HCT116 (cell line): Measurements from ENCODE around the gene KANK2. TPM values are rescaled to one million over a fixed set of nuclear protein-coding genes. Genes with fewer than 3 reads are reported as not detected.
A peak's percentile ranks its signal among the peaks of the same experiment; 100 is the strongest.

Experiments
- ATAC-seq: fragments of 200-7000 bp; cut with Tn5 transposase; 2 replicates; pipeline ENCODE4 v1.9.1; 2020; ENCODE audit warnings: mild to moderate bottlenecking, moderate library complexity
- BruUV-seq: library from RNA; stranded (reverse); fragments of 400-500 nt; replicated peaks from 2 replicates; lab custom pipeline; 2021; lab: Mats Ljungman, UMichigan
- CTCF ChIA-PET: fragments of 300-600 bp; sonication (Branson Sonifier 250); formaldehyde crosslinking; loops from one replicate; lab custom pipeline; 2021; ENCODE audit warnings: antibody characterized with exemption; lab: Charles Lee
- POLR2A ChIA-PET: fragments of 300-600, 350-600 bp; sonication (Branson Sonifier 250); formaldehyde crosslinking; loops from one replicate; lab custom pipeline; 2021; ENCODE audit warnings: antibody characterized with exemption; lab: Charles Lee
- RAD21 ChIA-PET, 2 experiments: fragments of 300-600 bp; sonication (Branson Sonifier 250); formaldehyde crosslinking; loops; one replicate each; lab custom pipeline; 2023; ENCODE audit warnings: low total read pairs in 2 of 2; ENCODE audit not compliant: uncharacterized antibody in 2 of 2, unreplicated experiment in 2 of 2, low non-redundant PET in 1 of 2; lab: Charles Lee
- DNase-seq: peaks from one replicate; pipeline ENCODE4 v3.0.0-alpha.2; 2010; ENCODE audit warnings: low read depth, low spot score
- H2AFZ ChIP-seq: fragments of 200-600 bp; shearing (Covaris generic), sonication (generic); 2 replicates; pipeline ENCODE4 v1.6.1; 2017; ENCODE audit warnings: low read depth, mixed run types, mixed read lengths, antibody characterized with exemption, low read length; ENCODE audit not compliant: poor library complexity, severe bottlenecking
- H3K27ac ChIP-seq: 2 replicates; pipeline ENCODE4 v1.5.1; 2012; ENCODE audit warnings: low read depth, low read length
- H3K27me3 ChIP-seq: fragments of 200-600 bp; sonication (generic); 2 replicates; pipeline ENCODE4 v1.6.1; 2016; ENCODE audit warnings: mixed run types, low read length, mixed read lengths; ENCODE audit not compliant: insufficient read depth
- H3K36me3 ChIP-seq, 2 experiments: fragments of 200-500 bp in 1 of 2; fragments of 200-600 bp in 1 of 2; sonication (Bioruptor generic) in 1 of 2; sonication (generic) in 1 of 2; 2 replicates each; pipeline versions ENCODE4 v1.5.1 to v1.6.1; 2014 to 2016; ENCODE audit warnings: low read length in 2 of 2, inconsistent platforms in 1 of 2, mixed read lengths in 1 of 2, mixed run types in 1 of 2; ENCODE audit not compliant: insufficient read depth in 2 of 2, control insufficient read depth in 1 of 2
- H3K4me1 ChIP-seq, 2 experiments: fragments of 200-600 bp in 1 of 2; sonication (generic) in 1 of 2; 2 replicates each; pipeline versions ENCODE4 v1.5.1 to v1.6.1; 2012 to 2017; ENCODE audit warnings: low read length in 2 of 2, inconsistent platforms in 1 of 2, mild to moderate bottlenecking in 1 of 2, mixed read lengths in 1 of 2, mixed run types in 1 of 2, moderate library complexity in 1 of 2; ENCODE audit not compliant: insufficient read depth in 2 of 2, control insufficient read depth in 1 of 2
- H3K4me2 ChIP-seq: fragments of 200-600 bp; sonication (generic); 2 replicates; pipeline ENCODE4 v1.6.1; 2017; ENCODE audit warnings: mixed run types, low read length, mixed read lengths
- H3K4me3 ChIP-seq, 2 experiments: fragments of 200-600 bp in 1 of 2; sonication (generic) in 1 of 2; replicated peaks in 1 of 2; 2 replicates each; pipeline ENCODE4 v1.5.1; 2011 to 2016; ENCODE audit warnings: low read length in 2 of 2, control low read depth in 1 of 2, low read depth in 1 of 2, mild to moderate bottlenecking in 1 of 2, mixed read lengths in 1 of 2, mixed run types in 1 of 2
- H3K79me2 ChIP-seq: fragments of 200-600 bp; sonication (generic); 2 replicates; pipeline ENCODE4 v1.6.1; 2017; ENCODE audit warnings: mild to moderate bottlenecking, mixed run types, low read length, moderate library complexity, mixed read lengths; ENCODE audit not compliant: insufficient read depth
- H3K9ac ChIP-seq: fragments of 200-600 bp; sonication (generic); 2 replicates; pipeline ENCODE4 v1.6.1; 2016; ENCODE audit warnings: low read length, mixed read lengths
- H3K9me2 ChIP-seq: fragments of 200-600 bp; sonication (generic), shearing (Covaris generic); 2 replicates; pipeline ENCODE4 v1.6.1; 2017; ENCODE audit warnings: mixed run types, mild to moderate bottlenecking, moderate library complexity; ENCODE audit not compliant: insufficient read depth
- H3K9me3 ChIP-seq, 2 experiments: fragments of 200-500 bp in 1 of 2; fragments of 200-600 bp in 1 of 2; sonication (Bioruptor generic) in 1 of 2; sonication (generic) in 1 of 2; 2 replicates each; pipeline ENCODE4 v1.6.1; 2014 to 2017; ENCODE audit warnings: low read length in 2 of 2, mixed read lengths in 2 of 2, inconsistent platforms in 1 of 2, low read depth in 1 of 2, mild to moderate bottlenecking in 1 of 2, mixed run types in 1 of 2, moderate library complexity in 1 of 2; ENCODE audit not compliant: control insufficient read depth in 1 of 2, insufficient read depth in 1 of 2
- H4K20me1 ChIP-seq: fragments of 200-600 bp; sonication (generic), shearing (Covaris generic); 2 replicates; pipeline ENCODE4 v1.6.1; 2017; ENCODE audit warnings: mixed run types, mild to moderate bottlenecking, moderate library complexity; ENCODE audit not compliant: insufficient read depth
- JUND ChIP-seq: IDR thresholded peaks from 2 replicates; pipeline ENCODE4 v1.6.1; 2012
- SIN3A ChIP-seq: IDR thresholded peaks from 2 replicates; pipeline ENCODE4 v1.6.1; 2012; ENCODE audit warnings: low read depth
- SRF ChIP-seq: IDR thresholded peaks from 2 replicates; pipeline ENCODE4 v1.6.1; 2012; ENCODE audit warnings: low read depth
- ZFX ChIP-seq: fragments of 450-650 bp; IDR thresholded peaks from 2 replicates; pipeline ENCODE4 v1.6.1; 2017
- intact Hi-C: fragments of 100-400 bp; cut with micrococcal nuclease; formaldehyde crosslinking; loops from 2 replicates; pipeline ENCODE4 v1.10.0; 2022
- total RNA-seq: library from RNA; stranded (reverse); gene quantifications from one replicate; pipeline ENCODE4 v1.2.1, GENCODE V29; 2021; ENCODE audit not compliant: unreplicated experiment
- TF ChIP-seq, protein P1 (sequence below): IDR thresholded peaks from 2 replicates; pipeline ENCODE4 v1.6.1; 2011; ENCODE audit warnings: mild to moderate bottlenecking, low read length, moderate library complexity; ENCODE audit not compliant: insufficient replicate concordance; ENCODE audit errors: extremely low read depth
- TF ChIP-seq, protein P2 (sequence below): IDR thresholded peaks from 2 replicates; pipeline ENCODE4 v1.6.1; 2012
- TF ChIP-seq, protein P3 (sequence below), 3 experiments: fragments of 200-600 bp in 1 of 3; sonication (generic) in 1 of 3; IDR thresholded peaks in 2 of 3; conservative IDR thresholded peaks in 1 of 3; 2 replicates each; pipeline ENCODE4 v1.5.1; 2012 to 2017; ENCODE audit warnings: low read depth in 2 of 3, low read length in 2 of 3, antibody characterized with exemption in 1 of 3, borderline replicate concordance in 1 of 3, control low read depth in 1 of 3, mild to moderate bottlenecking in 1 of 3, mixed read lengths in 1 of 3, mixed run types in 1 of 3, moderate library complexity in 1 of 3; ENCODE audit not compliant: insufficient read depth in 1 of 3

Gene KANK2
- total RNA-seq, 1 experiment from 2014 or later = 43.6 TPM

GRCh38 chr19:11196406-11197287, 698 bp downstream of the KANK2 start:
- Histone ChIP-seq H4K20me1 (no peaks in the 10 kb centered on the region), H3K79me2 (0 out of 2 replicates have a peak, but pooled peaks cover 2% of the 10 kb centered on the region), H3K4me1 (peaks cover 18 to 28% of the 10 kb centered on the region in 2 experiments), H3K4me2 (peak overlapping the region; percentile 75), H2AFZ (no peak overlapping the region), H3K9ac (peak overlapping the region; percentile 66), H3K9me2 (no peaks in the 10 kb centered on the region), H3K27me3 (no peaks in the 10 kb centered on the region), H3K4me3 (peak overlapping the region; percentile 63 to 78), H3K9me3 (no peaks in the 10 kb centered on the region), H3K27ac (peak overlapping the region; percentile 81), H3K36me3 (peaks cover 0 to 6% of the 10 kb centered on the region in 2 experiments; a peak in 1 of 4 replicates)
- CTCF ChIA-PET = no interaction called here
- no TSS peak for BruUV-seq
- POLR2A ChIA-PET = no interaction called here
- RAD21 ChIA-PET = no interaction called here
- DNase-seq (no peak), ATAC-seq (peak; percentile 38)
- intact Hi-C loops = no loop called here
- TF ChIP-seq, protein P1, sequence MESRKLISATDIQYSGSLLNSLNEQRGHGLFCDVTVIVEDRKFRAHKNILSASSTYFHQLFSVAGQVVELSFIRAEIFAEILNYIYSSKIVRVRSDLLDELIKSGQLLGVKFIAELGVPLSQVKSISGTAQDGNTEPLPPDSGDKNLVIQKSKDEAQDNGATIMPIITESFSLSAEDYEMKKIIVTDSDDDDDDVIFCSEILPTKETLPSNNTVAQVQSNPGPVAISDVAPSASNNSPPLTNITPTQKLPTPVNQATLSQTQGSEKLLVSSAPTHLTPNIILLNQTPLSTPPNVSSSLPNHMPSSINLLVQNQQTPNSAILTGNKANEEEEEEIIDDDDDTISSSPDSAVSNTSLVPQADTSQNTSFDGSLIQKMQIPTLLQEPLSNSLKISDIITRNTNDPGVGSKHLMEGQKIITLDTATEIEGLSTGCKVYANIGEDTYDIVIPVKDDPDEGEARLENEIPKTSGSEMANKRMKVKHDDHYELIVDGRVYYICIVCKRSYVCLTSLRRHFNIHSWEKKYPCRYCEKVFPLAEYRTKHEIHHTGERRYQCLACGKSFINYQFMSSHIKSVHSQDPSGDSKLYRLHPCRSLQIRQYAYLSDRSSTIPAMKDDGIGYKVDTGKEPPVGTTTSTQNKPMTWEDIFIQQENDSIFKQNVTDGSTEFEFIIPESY = no peak
- 0 out of 2 replicates have a peak, but pooled peaks have one; percentile 2 for TF ChIP-seq SIN3A
- TF ChIP-seq, protein P2, sequence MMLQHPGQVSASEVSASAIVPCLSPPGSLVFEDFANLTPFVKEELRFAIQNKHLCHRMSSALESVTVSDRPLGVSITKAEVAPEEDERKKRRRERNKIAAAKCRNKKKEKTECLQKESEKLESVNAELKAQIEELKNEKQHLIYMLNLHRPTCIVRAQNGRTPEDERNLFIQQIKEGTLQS = no peak

DNA sequence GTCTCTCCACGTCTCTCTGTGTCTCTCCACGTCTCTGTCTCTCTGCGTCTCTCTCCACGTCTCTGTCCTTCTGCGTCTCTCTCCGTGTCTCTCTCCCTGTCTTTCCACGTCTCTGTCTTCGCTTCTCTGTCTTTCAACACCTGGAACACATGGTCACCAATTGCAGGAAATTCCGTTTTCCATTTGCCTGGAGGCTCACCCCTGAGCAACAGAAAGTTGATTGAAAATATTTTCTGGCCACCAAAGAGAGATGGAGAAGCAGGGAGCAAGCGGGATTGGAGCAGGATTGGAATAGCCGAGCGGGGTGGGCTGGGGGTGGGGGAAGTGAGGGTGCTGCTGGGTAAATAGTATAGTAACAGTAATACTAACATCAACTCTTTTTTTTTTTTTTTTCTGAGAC, 1.7 kb downstream of the KANK2 start:
- peaks cover 0 to 8% of the 10 kb centered on the region in 2 experiments; a peak in 1 of 4 replicates for H3K36me3 ChIP-seq
- H3K27ac ChIP-seq = no peak overlapping the region
- BruUV-seq = no TSS peak
- DNase-seq = no peak
- RAD21 ChIA-PET = no interaction called here
- no peak overlapping the region for H3K9ac ChIP-seq
- no peaks in the 10 kb centered on the region for H3K9me2 ChIP-seq
- 0 out of 2 replicates have a peak, but pooled peaks cover 2% of the 10 kb centered on the region for H3K79me2 ChIP-seq
- H3K4me2 ChIP-seq = no peak overlapping the region
- POLR2A ChIA-PET = no interaction called here
- TF ChIP-seq, protein P3, sequence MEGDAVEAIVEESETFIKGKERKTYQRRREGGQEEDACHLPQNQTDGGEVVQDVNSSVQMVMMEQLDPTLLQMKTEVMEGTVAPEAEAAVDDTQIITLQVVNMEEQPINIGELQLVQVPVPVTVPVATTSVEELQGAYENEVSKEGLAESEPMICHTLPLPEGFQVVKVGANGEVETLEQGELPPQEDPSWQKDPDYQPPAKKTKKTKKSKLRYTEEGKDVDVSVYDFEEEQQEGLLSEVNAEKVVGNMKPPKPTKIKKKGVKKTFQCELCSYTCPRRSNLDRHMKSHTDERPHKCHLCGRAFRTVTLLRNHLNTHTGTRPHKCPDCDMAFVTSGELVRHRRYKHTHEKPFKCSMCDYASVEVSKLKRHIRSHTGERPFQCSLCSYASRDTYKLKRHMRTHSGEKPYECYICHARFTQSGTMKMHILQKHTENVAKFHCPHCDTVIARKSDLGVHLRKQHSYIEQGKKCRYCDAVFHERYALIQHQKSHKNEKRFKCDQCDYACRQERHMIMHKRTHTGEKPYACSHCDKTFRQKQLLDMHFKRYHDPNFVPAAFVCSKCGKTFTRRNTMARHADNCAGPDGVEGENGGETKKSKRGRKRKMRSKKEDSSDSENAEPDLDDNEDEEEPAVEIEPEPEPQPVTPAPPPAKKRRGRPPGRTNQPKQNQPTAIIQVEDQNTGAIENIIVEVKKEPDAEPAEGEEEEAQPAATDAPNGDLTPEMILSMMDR (IDR thresholded peaks at IDR 0.05 in 2 of 3, conservative IDR thresholded peaks at IDR 0.05 in 1 of 3; ENCODE audit: borderline replicate concordance in 1 of 3, insufficient read depth in 1 of 3, low read depth in 2 of 3, low read length in 2 of 3) = no peak
- TF ChIP-seq SRF (no peak), ZFX (no peak), JUND (no peak)
- H4K20me1 ChIP-seq = no peaks in the 10 kb centered on the region
- CTCF ChIA-PET = no interaction called here
- intact Hi-C loops = no loop called here
- no peaks in the 10 kb centered on the region for H3K27me3 ChIP-seq
- no peak overlapping the region for H3K4me3 ChIP-seq
- peaks cover 20 to 34% of the 10 kb centered on the region in 2 experiments for H3K4me1 ChIP-seq
- H2AFZ ChIP-seq = no peak overlapping the region
- H3K9me3 ChIP-seq = no peaks in the 10 kb centered on the region
- ATAC-seq = no peak
